Choroid plexus epithelial cell (primary cell): ENCODE data around the gene SMTN.
A peak's percentile ranks its signal among the peaks of the same experiment; 100 is the strongest.

ENCODE experiments used
- DNase-seq: peaks from one replicate; pipeline ENCODE4 v3.0.0-alpha.2; 2010; ENCODE audit warnings: low read depth
- H3K4me3 ChIP-seq: 2 replicates; pipeline ENCODE4 v1.5.1; 2011; ENCODE audit warnings: low read depth, mild to moderate bottlenecking, control low read depth, low read length, moderate library complexity
- TF ChIP-seq, protein P1 (sequence below): conservative IDR thresholded peaks from 2 replicates; pipeline ENCODE4 v1.5.1; 2011; ENCODE audit warnings: low read depth, mild to moderate bottlenecking, control low read depth, inconsistent platforms, low read length, moderate library complexity

The SMTN gene

GRCh38 chr22:31135706-31136105, 54.6 kb downstream of the SMTN start:
- DNase-seq, result no peak
- no peak overlapping the region for H3K4me3 ChIP-seq
- TF ChIP-seq, protein P1, sequence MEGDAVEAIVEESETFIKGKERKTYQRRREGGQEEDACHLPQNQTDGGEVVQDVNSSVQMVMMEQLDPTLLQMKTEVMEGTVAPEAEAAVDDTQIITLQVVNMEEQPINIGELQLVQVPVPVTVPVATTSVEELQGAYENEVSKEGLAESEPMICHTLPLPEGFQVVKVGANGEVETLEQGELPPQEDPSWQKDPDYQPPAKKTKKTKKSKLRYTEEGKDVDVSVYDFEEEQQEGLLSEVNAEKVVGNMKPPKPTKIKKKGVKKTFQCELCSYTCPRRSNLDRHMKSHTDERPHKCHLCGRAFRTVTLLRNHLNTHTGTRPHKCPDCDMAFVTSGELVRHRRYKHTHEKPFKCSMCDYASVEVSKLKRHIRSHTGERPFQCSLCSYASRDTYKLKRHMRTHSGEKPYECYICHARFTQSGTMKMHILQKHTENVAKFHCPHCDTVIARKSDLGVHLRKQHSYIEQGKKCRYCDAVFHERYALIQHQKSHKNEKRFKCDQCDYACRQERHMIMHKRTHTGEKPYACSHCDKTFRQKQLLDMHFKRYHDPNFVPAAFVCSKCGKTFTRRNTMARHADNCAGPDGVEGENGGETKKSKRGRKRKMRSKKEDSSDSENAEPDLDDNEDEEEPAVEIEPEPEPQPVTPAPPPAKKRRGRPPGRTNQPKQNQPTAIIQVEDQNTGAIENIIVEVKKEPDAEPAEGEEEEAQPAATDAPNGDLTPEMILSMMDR, result no peak

DNA sequence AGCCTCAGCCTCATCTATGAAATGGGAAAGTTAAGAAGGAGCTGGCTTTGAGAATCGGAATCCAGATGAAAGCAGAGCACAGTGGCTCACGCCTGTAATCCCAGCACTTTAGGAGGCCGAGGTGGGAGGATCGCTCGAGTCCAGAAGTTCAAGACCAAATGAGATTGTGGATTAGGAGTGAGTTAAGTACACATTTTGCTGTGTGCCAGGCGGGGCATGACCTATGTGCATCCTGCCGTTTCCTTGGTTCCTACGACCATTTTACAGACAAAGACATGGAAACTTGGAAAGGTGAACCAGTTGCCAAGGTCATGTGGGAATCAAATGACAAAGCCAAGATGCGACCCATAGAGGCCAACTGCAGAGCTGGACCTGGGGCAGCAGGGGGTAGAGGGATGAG, 55.0 kb downstream of the SMTN start:
- TF ChIP-seq, protein P1, result no peak
- no peak for DNase-seq
- H3K4me3 ChIP-seq, result no peak overlapping the region

DNA sequence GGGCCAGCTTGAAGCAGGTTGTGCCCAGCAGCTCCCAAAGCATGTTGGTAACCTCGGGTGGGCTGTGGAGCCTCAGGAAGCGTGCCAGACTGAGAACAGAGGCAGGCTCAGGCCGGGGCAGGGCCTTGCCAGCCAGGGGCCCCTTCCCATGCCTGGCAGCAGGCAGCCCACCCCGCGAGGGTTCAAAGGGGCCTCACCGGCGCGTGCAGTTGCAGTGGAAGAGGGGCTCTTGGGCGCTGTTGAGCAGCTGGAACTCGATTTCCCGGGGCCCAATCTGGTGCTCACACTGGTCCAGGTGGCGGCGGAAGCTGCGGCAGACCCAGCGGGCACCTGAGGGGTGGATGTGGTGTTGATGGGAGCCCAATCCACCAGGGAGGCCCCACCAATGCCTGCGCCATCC, 55.6 kb downstream of the SMTN start:
- no peak overlapping the region for H3K4me3 ChIP-seq
- TF ChIP-seq, protein P1, result no peak
- no peak for DNase-seq

GRCh38 chr22:31137721-31138120, 56.6 kb downstream of the SMTN start:
- TF ChIP-seq, protein P1, result no peak
- no peak overlapping the region for H3K4me3 ChIP-seq
- no peak for DNase-seq

GRCh38 chr22:31138126-31138525, 57.0 kb downstream of the SMTN start:
- H3K4me3 ChIP-seq, result no peak overlapping the region
- TF ChIP-seq, protein P1, result no peak
- no peak for DNase-seq

DNA sequence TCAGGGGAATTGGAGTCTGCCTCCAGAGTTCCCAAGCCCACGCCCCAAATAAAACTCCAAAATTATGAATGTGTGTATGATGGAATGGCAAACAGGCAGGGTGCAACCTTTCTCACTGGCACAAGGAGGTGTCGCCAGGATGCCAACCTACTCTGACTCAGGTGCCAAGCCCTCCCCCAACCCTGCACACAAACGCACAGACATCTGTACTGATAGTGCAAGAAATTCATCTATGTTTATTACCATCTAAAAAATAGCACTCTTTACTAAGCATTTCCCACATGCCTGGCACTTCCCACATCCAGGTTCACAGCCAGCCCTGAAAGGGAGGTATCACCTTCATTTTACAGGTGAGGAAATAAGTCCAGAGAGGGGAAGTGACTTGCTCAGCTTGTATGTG, 57.9 kb downstream of the SMTN start:
- no peak overlapping the region for H3K4me3 ChIP-seq
- TF ChIP-seq, protein P1, result no peak
- DNase-seq, result no peak

GRCh38 chr22:31139866-31140716, 59.0 kb downstream of the SMTN start, which contains the start of gene PLA2G3:
Gene PLA2G3, minus strand, starts transcription at chr22:31140508. Its CDS starts 154 bp downstream, at chr22:31140354.
- H3K4me3 ChIP-seq, result no peak within 1 kb of the TSS
- peak; percentile 84 for DNase-seq
- TF ChIP-seq, protein P1, result peak; percentile 41
